ENCODE data around the gene PRSS27. TPM values are rescaled to one million over a fixed set of nuclear protein-coding genes. Genes with fewer than 3 reads are reported as not detected.

PRSS27 gene
- total RNA-seq, 1 donor from 2014 or later = 1.8 TPM

DNA sequence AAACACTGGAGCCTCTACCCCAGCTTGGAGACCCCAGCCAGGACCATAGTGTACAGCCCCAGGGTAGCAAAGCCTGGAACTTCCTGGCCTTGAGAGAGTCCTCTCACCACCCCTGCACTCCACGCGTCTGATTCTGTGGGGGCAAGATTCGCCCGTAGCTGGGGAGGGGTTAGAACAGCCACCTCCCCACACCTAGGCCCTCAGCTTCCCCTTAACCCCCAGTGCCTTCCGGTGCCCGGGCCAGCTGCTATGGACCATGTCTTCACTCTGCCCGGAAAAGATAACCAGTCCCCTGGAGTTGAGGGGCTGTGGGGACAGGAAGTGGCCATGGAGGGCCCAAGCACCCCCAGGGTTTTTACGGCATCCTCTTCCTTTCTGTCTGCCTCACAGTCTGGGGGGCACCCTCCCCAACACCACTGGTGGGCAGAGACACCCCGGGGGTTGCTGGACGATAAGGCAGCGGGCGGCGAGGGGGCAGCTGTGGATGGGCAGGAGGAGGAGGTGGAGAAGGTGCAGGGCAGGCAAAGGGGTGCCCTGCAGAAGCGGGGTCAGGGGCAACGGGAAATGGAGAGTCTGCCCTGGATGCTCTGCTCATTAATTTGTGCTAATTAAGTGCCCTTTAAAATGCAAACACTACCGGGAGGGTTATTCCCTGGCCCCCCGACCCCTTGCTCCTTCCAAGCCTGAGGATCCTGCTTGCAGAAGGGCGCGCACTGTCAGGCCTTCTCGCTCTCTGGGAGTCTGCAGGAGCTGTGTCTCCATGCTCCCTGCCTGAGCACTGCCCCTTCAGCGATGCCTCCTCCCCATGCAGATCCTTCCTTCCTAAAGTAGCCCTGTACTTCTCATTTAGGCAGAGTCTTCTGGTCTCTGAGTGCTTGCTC is 2.4 kb downstream of the PRSS27 start:
- POLR2A ChIA-PET = no interaction called here
- Mint-ChIP-seq H3K4me1 (peaks cover 15% of the 10 kb centered on the region), H3K36me3 (ENCODE audit: low read depth) (no peaks in the 10 kb centered on the region), H3K27me3 (peaks cover 2% of the 10 kb centered on the region), H3K4me3 (no peak overlapping the region), H3K9me3 (no peaks in the 10 kb centered on the region), H3K27ac (no peak overlapping the region)
- no peak for TF ChIP-seq CTCF (IDR thresholded peaks at IDR 0.05)
- CTCF ChIA-PET = no interaction called here
- ATAC-seq (ENCODE audit: low read depth) (no peak), DNase-seq (no peak)
- intact Hi-C loops (cut with micrococcal nuclease) = no loop called here

DNA sequence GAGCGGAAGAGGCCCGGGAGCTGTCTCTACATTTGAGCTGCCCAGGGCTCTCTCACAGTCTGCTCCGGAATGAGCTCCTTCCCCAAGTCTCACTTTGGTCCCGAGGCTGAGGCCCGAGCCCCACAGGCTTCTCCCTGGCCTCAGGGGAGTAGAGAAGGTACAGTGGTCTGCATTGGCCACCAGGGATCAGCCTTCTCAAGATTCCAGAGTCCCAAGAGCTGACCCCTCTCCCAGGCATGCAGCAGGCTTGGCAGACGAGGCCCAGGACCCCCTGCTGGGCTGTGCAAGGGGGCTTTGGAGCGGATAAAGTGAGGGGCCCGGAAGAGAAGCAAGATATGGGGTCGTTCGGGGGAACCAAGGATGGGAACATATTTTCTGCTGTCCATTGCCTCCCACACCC is 3.1 kb downstream of the PRSS27 start:
- Mint-ChIP-seq H3K9me3 (no peaks in the 10 kb centered on the region), H3K4me1 (peaks cover 15% of the 10 kb centered on the region), H3K36me3 (ENCODE audit: low read depth) (no peaks in the 10 kb centered on the region), H3K27me3 (peaks cover 2% of the 10 kb centered on the region), H3K4me3 (no peak overlapping the region), H3K27ac (no peak overlapping the region)
- TF ChIP-seq CTCF (IDR thresholded peaks at IDR 0.05) = no peak
- ATAC-seq (ENCODE audit: low read depth) (no peak), DNase-seq (no peak)
- ChIA-PET CTCF (no interaction called here), POLR2A (interaction anchor here (1.0 kb wide), 1 partner anchor 35 kb away, joined by 5 read pairs; the partner anchor contains the start of gene KCTD5)
- intact Hi-C loops (cut with micrococcal nuclease) = no loop called here

DNA sequence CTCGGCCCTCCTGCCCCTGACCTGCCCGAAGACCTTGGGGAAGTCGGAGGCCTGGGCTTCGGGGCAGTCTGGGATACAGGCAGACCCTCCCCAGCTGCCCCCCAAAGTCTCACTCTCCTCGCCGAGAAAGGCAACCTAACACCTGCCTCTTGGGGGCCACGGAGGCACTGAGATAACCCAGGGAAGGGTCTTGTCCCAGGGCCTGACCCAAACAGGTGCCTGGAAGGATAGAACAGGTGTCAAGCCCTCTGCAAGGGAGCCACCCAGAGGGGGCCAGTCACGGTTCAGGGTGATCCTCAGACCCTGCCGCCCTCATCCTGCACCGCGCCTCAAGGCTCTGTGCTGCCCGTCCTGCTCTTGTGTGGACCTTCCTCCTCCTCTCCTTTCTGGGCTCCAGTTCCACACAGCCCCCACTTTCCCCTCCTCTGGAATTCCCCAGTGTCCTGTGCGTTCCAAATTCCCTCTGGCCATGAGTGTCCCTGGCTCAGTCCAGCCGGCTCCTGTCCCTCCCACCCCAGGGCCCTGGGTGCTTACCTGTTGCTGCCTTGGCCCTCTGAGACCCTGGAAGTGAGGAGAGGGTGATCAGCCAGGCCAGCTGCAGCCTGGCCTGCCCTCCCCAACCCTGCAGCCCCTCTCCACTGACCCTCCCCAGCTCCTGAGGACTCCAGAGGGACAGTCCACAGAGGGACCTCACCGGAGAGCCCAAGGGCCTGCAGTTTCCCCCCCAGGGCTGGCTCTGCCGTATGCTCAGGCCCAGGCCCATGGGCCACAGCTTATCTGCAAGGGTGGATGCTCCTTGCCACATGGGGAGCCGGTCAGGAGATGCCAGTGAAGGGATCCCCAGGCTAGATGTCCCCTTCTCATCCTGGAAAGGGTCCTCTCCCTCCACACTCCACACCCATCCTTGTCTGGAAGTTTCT is 3.8 kb downstream of the PRSS27 start:
- Mint-ChIP-seq H3K9me3 (no peaks in the 10 kb centered on the region), H3K4me1 (peaks cover 13% of the 10 kb centered on the region), H3K27ac (no peak overlapping the region), H3K27me3 (peaks cover 2% of the 10 kb centered on the region), H3K36me3 (ENCODE audit: low read depth) (no peaks in the 10 kb centered on the region), H3K4me3 (peak overlapping the region; percentile 7)
- no peak for TF ChIP-seq CTCF (IDR thresholded peaks at IDR 0.05)
- CTCF ChIA-PET = no interaction called here
- DNase-seq (no peak), ATAC-seq (ENCODE audit: low read depth) (no peak)
- POLR2A ChIA-PET = interaction anchor here (1.0 kb wide), 1 partner anchor 34 kb away, joined by 5 read pairs; the partner anchor contains the start of gene KCTD5
- intact Hi-C loops (cut with micrococcal nuclease) = loop anchor here (2.0 kb wide), 1 partner anchor 37 kb away; the partner anchor contains the start of gene SRRM2

GRCh38 chr16:2715519-2715918 is 4.5 kb downstream of the PRSS27 start:
- ATAC-seq (ENCODE audit: low read depth) = peak; percentile 96
- Mint-ChIP-seq H3K4me3 (no peak overlapping the region), H3K4me1 (peaks cover 11% of the 10 kb centered on the region), H3K36me3 (ENCODE audit: low read depth) (no peaks in the 10 kb centered on the region), H3K27ac (no peak overlapping the region), H3K9me3 (no peaks in the 10 kb centered on the region), H3K27me3 (peaks cover 2% of the 10 kb centered on the region)
- peak; percentile 79 for DNase-seq
- CTCF ChIA-PET = no interaction called here
- TF ChIP-seq CTCF (IDR thresholded peaks at IDR 0.05) = no peak
- POLR2A ChIA-PET = no interaction called here
- intact Hi-C loops (cut with micrococcal nuclease) = loop anchor here (2.0 kb wide), 1 partner anchor 37 kb away; the partner anchor contains the start of gene SRRM2

DNA sequence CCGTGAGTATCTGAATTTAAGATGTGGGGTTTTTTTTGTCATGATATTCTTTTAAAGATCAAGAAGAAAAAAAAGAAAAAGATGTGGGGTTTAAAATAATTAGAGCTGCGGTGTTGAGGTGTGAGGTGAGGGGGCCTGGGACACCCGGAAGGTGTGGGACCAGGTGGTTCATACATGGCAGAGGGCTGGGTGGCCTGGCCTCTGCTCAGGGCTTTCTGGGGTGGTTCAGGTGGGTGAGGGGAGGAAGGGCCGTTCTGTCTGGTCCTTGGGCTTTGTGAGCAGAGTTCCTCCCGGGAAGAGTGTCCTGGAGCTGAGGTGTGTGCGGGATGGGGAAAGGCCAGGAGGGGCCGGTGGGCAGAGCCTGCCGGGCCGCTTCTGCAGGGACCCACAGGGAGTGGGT is 5.0 kb downstream of the PRSS27 start:
- H3K27me3 Mint-ChIP-seq = peaks cover 2% of the 10 kb centered on the region
- ChIA-PET POLR2A (no interaction called here), CTCF (no interaction called here)
- TF ChIP-seq CTCF (IDR thresholded peaks at IDR 0.05) = no peak
- H3K4me1 Mint-ChIP-seq = peaks cover 10% of the 10 kb centered on the region
- H3K36me3 Mint-ChIP-seq (ENCODE audit: low read depth) = no peaks in the 10 kb centered on the region
- no peak overlapping the region for H3K4me3 Mint-ChIP-seq
- ATAC-seq (ENCODE audit: low read depth) (no peak), DNase-seq (no peak)
- H3K27ac Mint-ChIP-seq = no peak overlapping the region
- H3K9me3 Mint-ChIP-seq = no peaks in the 10 kb centered on the region
- intact Hi-C loops (cut with micrococcal nuclease) = loop anchor here (2.0 kb wide), 1 partner anchor 38 kb away; the partner anchor contains the start of gene SRRM2
